Sciatic nerve (tissue), 1 donor: Measurements from ENCODE around the gene OR1S1. TPM values are rescaled to one million over a fixed set of nuclear protein-coding genes. Genes with fewer than 3 reads are reported as not detected.

Experiments
- total RNA-seq: library from RNA; stranded (reverse); fragmentation: NEBNext Ultra II Directional; extraction: Animal tissue kit (Norgen Biotek cat#: 25700); gene quantifications from one replicate; pipeline ENCODE4 v1.2.1, GENCODE V29; 2021
- donor health status: DM: no; HTN: no; CAD: no.

Gene OR1S1
- total RNA-seq, 1 donor from 2014 or later = not detected

Other genes starting within 250 kb of the OR1S1 start
- gene OR9Q1, start 188.8 kb upstream of the OR1S1 start, total RNA-seq = not detected
- not detected for gene OR6Q1, start 181.8 kb upstream of the OR1S1 start, total RNA-seq
- not detected for gene OR9I1, start 87.2 kb upstream of the OR1S1 start, total RNA-seq
- gene OR9Q2, start 23.6 kb upstream of the OR1S1 start, total RNA-seq = not detected
- not detected for gene OR1S2, start 8.6 kb upstream of the OR1S1 start, total RNA-seq
- gene OR10Q1, start 16.2 kb downstream of the OR1S1 start, total RNA-seq = not detected
- gene OR10W1, start 55.5 kb downstream of the OR1S1 start, total RNA-seq = not detected
- gene OR5B17, start 146.3 kb downstream of the OR1S1 start, total RNA-seq = not detected
- not detected for gene OR5B3, start 194.2 kb downstream of the OR1S1 start, total RNA-seq
- gene OR5B2, start 215.4 kb downstream of the OR1S1 start, total RNA-seq = not detected
- gene OR5B12, start 229.5 kb downstream of the OR1S1 start, total RNA-seq = not detected